T-cell (primary cell): Measurements from ENCODE around the gene MRTFA. TPM values are rescaled to one million over a fixed set of nuclear protein-coding genes. Genes with fewer than 3 reads are reported as not detected.
A peak's percentile ranks its signal among the peaks of the same experiment; 100 is the strongest.

Source experiments
- ATAC-seq, 4 experiments: fragments of 200-7000 bp in 3 of 4; fragments of 150-1000 bp in 1 of 4; cut with Tn5 transposase; replicated peaks in 1 of 4; 1 replicate in 3 of 4; 2 replicates in 1 of 4; pipeline ENCODE4 v1.10.0; 2021; ENCODE audit warnings: moderate library complexity in 3 of 4, mild to moderate bottlenecking in 2 of 4, moderate number of reproducible peaks in 1 of 4
- CTCF ChIA-PET, 2 donors: fragments of 300-600 bp; sonication (Branson Sonifier 250); formaldehyde crosslinking; loops; one replicate each; lab custom pipeline; 2022; ENCODE audit warnings: antibody characterized with exemption in 2 of 2; lab: Charles Lee
- POLR2A ChIA-PET, 2 donors: fragments of 300-600 bp; sonication (Branson Sonifier 250); formaldehyde crosslinking; loops; one replicate each; lab custom pipeline; 2022; ENCODE audit warnings: antibody characterized with exemption in 2 of 2; lab: Charles Lee
- DNase-seq, 35 experiments: peaks; one replicate each; pipeline versions ENCODE4 v3.0.0 to v3.0.0-alpha.2; 2013 to 2023
- H3K27ac ChIP-seq: one replicate; pipeline ENCODE4 v1.5.1; 2013; ENCODE audit warnings: low read length
- H3K27me3 ChIP-seq, 2 experiments: replicated peaks in 1 of 2; 1 replicate in 1 of 2; 2 replicates in 1 of 2; pipeline versions ENCODE4 v1.6.1 to v1.7.0; 2013; ENCODE audit warnings: low read length in 1 of 2, mixed read lengths in 1 of 2; ENCODE audit not compliant: control insufficient read depth in 2 of 2, insufficient read depth in 2 of 2; ENCODE audit errors: extremely low read depth in 1 of 2
- H3K36me3 ChIP-seq, 2 donors: 1 replicate in 1 of 2; 2 replicates in 1 of 2; pipeline versions ENCODE4 v1.6.1 to v1.7.0; 2013; ENCODE audit warnings: low read length in 1 of 2; ENCODE audit not compliant: control insufficient read depth in 2 of 2, insufficient read depth in 1 of 2; ENCODE audit errors: extremely low read depth in 1 of 2
- H3K4me1 ChIP-seq, 2 experiments: 1 replicate in 1 of 2; 2 replicates in 1 of 2; pipeline versions ENCODE4 v1.6.1 to v1.7.0; 2013; ENCODE audit warnings: low read length in 2 of 2, mixed read lengths in 1 of 2; ENCODE audit not compliant: insufficient read depth in 2 of 2, control insufficient read depth in 1 of 2; ENCODE audit errors: extremely low read depth in 1 of 2
- H3K4me3 ChIP-seq, 2 donors: 1 replicate in 1 of 2; 2 replicates in 1 of 2; pipeline versions ENCODE4 v1.5.1 to v1.7.0; 2013; ENCODE audit warnings: mild to moderate bottlenecking in 2 of 2, low read length in 1 of 2, moderate library complexity in 1 of 2; ENCODE audit not compliant: control insufficient read depth in 1 of 2; ENCODE audit errors: extremely low read depth in 1 of 2
- H3K9me3 ChIP-seq: 2 replicates; pipeline ENCODE4 v1.7.0; 2013
- H3K27ac Mint-ChIP-seq, 2 donors: one replicate each; pipeline ENCODE4 v1.8.0; 2020 to 2021; ENCODE audit warnings: mild to moderate bottlenecking in 2 of 2, mixed read lengths in 2 of 2
- H3K27me3 Mint-ChIP-seq, 2 donors: one replicate each; pipeline ENCODE4 v1.8.0; 2021 to 2022; ENCODE audit warnings: mixed read lengths in 2 of 2
- H3K36me3 Mint-ChIP-seq: one replicate; pipeline ENCODE4 v1.8.0; 2021; ENCODE audit warnings: mixed read lengths
- H3K4me1 Mint-ChIP-seq, 3 donors: one replicate each; pipeline ENCODE4 v1.8.0; 2020 to 2022; ENCODE audit warnings: mixed read lengths in 3 of 3, mild to moderate bottlenecking in 1 of 3
- H3K4me3 Mint-ChIP-seq, 3 donors: one replicate each; pipeline ENCODE4 v1.8.0; 2020 to 2022; ENCODE audit warnings: mild to moderate bottlenecking in 3 of 3, mixed read lengths in 3 of 3, moderate library complexity in 3 of 3
- H3K9me3 Mint-ChIP-seq, 3 donors: one replicate each; pipeline ENCODE4 v1.8.0; 2020 to 2022; ENCODE audit warnings: mixed read lengths in 3 of 3
- WGBS: methylation state at CpG from one replicate; pipeline ENCODE4 v1.1.5; 2013; ENCODE audit warnings: missing lambda C conversion rate; ENCODE audit not compliant: insufficient coverage; 5-methylcytosine and 5-hydroxymethylcytosine counted together
- total RNA-seq, 35 experiments: library from RNA in 6 of 35; stranded (reverse) in 6 of 35; fragments of 120-200 nt in 1 of 35; gene quantifications; one replicate each; pipeline versions ENCODE4 v1.2.1 to v1.2.4 and lab custom pipeline; 2013 to 2026

Gene MRTFA
- total RNA-seq, 5 donors from 2014 or later (not counting 1 experiment from before 2014, with no cell fraction given), result 81.9 to 118 (median 114) TPM

- Histone ChIP-seq H3K9me3 (no peaks in the 10 kb centered on the region), H3K27ac (no peak overlapping the region), H3K4me1 (peaks cover 3 to 25% of the 10 kb centered on the region in 2 experiments), H3K27me3 (no peaks in the 10 kb centered on the region), H3K36me3 (peaks cover 7 to 34% of the 10 kb centered on the region in 2 donors), H3K4me3 (no peak overlapping the region)
- ATAC-seq, result no peak
- peaks cover 46% of the 10 kb centered on the region for H3K36me3 Mint-ChIP-seq
- DNase-seq, result no peak
- CTCF ChIA-PET, result interaction anchor here in 1 of 2 donors (0.6 kb wide), 1 partner anchor 7 kb away, joined by 6 read pairs; no protein-coding TSS in a partner anchor
- 100% methylated on average over 3 of the region's 7 CpGs for WGBS
- H3K4me1 Mint-ChIP-seq, result peaks cover 78 to 89% (median 86%) of the 10 kb centered on the region in 3 donors
- H3K9me3 Mint-ChIP-seq, result no peaks in the 10 kb centered on the region
- no peaks in the 10 kb centered on the region for H3K27me3 Mint-ChIP-seq
- no peak overlapping the region for H3K4me3 Mint-ChIP-seq
- peak overlapping the region; percentile 44 to 82 for H3K27ac Mint-ChIP-seq
- POLR2A ChIA-PET, result interaction anchor here in 1 of 2 donors (0.6 kb wide), 1 partner anchor 84 kb away, joined by 3 read pairs; no protein-coding TSS in a partner anchor
These were observed 192.2 kb downstream of the MRTFA start for GRCh38 chr22:40444178-40444831.

GRCh38 chr22:40443732-40444131, 192.8 kb downstream of the MRTFA start:
- 100% methylated on average over 1 of the region's 4 CpGs for WGBS
- ChIA-PET POLR2A (interaction anchor here in 1 of 2 donors (0.6 kb wide), 1 partner anchor 85 kb away, joined by 3 read pairs; no protein-coding TSS in a partner anchor), CTCF (interaction anchor here in 1 of 2 donors (0.6 kb wide), 2 partner anchors 8 to 1395 kb away, joined by 6 read pairs; no protein-coding TSS in a partner anchor)
- H3K27ac Mint-ChIP-seq, result peak overlapping the region; percentile 44 to 82
- H3K36me3 Mint-ChIP-seq, result peaks cover 46% of the 10 kb centered on the region
- H3K27me3 ChIP-seq, result no peaks in the 10 kb centered on the region
- H3K4me3 ChIP-seq, result no peak overlapping the region
- H3K36me3 ChIP-seq, result peaks cover 7 to 35% of the 10 kb centered on the region in 2 donors
- peaks cover 3 to 28% of the 10 kb centered on the region in 2 experiments for H3K4me1 ChIP-seq
- DNase-seq (no peak), ATAC-seq (no peak)
- no peaks in the 10 kb centered on the region for H3K9me3 ChIP-seq
- H3K4me3 Mint-ChIP-seq, result no peak overlapping the region
- H3K27me3 Mint-ChIP-seq, result no peaks in the 10 kb centered on the region
- H3K9me3 Mint-ChIP-seq, result no peaks in the 10 kb centered on the region
- peaks cover 76 to 88% (median 85%) of the 10 kb centered on the region in 3 donors for H3K4me1 Mint-ChIP-seq
- no peak overlapping the region for H3K27ac ChIP-seq

DNA sequence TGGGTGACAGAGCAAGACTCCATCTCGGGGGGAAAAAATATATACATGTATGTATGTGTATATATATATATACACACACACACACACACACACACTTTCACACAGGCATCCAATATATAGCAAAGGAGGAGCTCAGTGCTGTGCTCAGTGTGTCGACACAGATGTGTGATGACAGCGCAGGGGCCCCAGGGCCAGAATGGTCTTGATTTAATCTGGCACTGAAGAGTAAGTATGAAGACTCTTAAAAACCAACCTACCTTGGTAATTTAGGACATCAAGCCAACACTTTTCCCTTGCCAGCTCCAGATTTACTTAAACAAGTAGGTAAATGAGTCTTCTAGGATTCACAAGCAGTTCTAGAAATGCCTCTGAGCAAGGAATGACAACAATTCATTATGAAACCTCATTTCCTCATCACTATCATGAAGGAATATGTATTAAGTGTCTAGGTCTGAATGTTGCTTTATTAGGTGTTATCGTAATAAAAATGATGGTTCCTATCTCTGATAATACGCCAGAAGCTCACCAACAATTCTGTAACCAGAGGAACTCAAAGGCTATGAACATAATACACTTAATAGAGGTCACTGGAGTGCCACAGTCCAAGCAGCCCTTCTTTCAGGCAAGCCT, 194.6 kb downstream of the MRTFA start:
- peaks cover 39% of the 10 kb centered on the region for H3K36me3 Mint-ChIP-seq
- CTCF ChIA-PET, result interaction anchor here in 1 of 2 donors (1.5 kb wide), 1 partner anchor 204 kb away, joined by 4 read pairs; no protein-coding TSS in a partner anchor
- POLR2A ChIA-PET, result interaction anchor here in 1 of 2 donors (0.5 kb wide), 1 partner anchor 168 kb away, joined by 5 read pairs; no protein-coding TSS in a partner anchor

GRCh38 chr22:40436505-40437431, 199.8 kb downstream of the MRTFA start:
- Histone ChIP-seq H3K9me3 (no peaks in the 10 kb centered on the region), H3K4me1 (peaks cover 7 to 28% of the 10 kb centered on the region in 2 experiments), H3K36me3 (peaks cover 1 to 61% of the 10 kb centered on the region in 2 donors), H3K27ac (peak overlapping the region; percentile 28), H3K27me3 (no peaks in the 10 kb centered on the region), H3K4me3 (peak overlapping the region in 1 of 2 donors; percentile 27)
- H3K9me3 Mint-ChIP-seq, result no peaks in the 10 kb centered on the region
- peaks cover 37 to 73% (median 61%) of the 10 kb centered on the region in 3 donors for H3K4me1 Mint-ChIP-seq
- DNase-seq, result peak in 9 of 35 experiments; percentile 5 to 81 (median 24)
- H3K36me3 Mint-ChIP-seq, result peaks cover 25% of the 10 kb centered on the region
- peak; percentile 59 to 76 (median 64) for ATAC-seq
- WGBS, result 40% methylated on average over 5 of the region's 12 CpGs
- CTCF ChIA-PET, result interaction anchor here (0.5 to 6.4 kb wide), 42 partner anchors 9 to 546 kb away, joined by 3 to 46 read pairs (median 4); partner anchors contain the start of gene MRTFA (in 1 of the 2)
- POLR2A ChIA-PET, result interaction anchor here in 1 of 2 donors (0.6 to 0.7 kb wide), 2 partner anchors 29 to 134 kb away, joined by 4 to 7 read pairs; no protein-coding TSS in a partner anchor
- H3K4me3 Mint-ChIP-seq, result peak overlapping the region in 1 of 3 donors; percentile 48
- H3K27me3 Mint-ChIP-seq, result no peaks in the 10 kb centered on the region
- peak overlapping the region; percentile 65 to 82 for H3K27ac Mint-ChIP-seq

More for the DNA sequence above, 194.6 kb downstream of the MRTFA start:
- Histone ChIP-seq H3K4me1 (peaks cover 3 to 27% of the 10 kb centered on the region in 2 experiments), H3K27ac (no peak overlapping the region), H3K4me3 (no peak overlapping the region), H3K9me3 (no peaks in the 10 kb centered on the region), H3K27me3 (no peaks in the 10 kb centered on the region), H3K36me3 (peaks cover 7 to 35% of the 10 kb centered on the region in 2 donors)
- Mint-ChIP-seq H3K4me3 (no peak overlapping the region), H3K4me1 (peaks cover 74 to 90% (median 87%) of the 10 kb centered on the region in 3 donors), H3K27ac (peak overlapping the region in 1 of 2 donors; percentile 34), H3K27me3 (no peaks in the 10 kb centered on the region), H3K9me3 (no peaks in the 10 kb centered on the region)
- no peak for DNase-seq
- WGBS, result no CpG with 5 or more reads among the region's 5 CpGs
- no peak for ATAC-seq

DNA sequence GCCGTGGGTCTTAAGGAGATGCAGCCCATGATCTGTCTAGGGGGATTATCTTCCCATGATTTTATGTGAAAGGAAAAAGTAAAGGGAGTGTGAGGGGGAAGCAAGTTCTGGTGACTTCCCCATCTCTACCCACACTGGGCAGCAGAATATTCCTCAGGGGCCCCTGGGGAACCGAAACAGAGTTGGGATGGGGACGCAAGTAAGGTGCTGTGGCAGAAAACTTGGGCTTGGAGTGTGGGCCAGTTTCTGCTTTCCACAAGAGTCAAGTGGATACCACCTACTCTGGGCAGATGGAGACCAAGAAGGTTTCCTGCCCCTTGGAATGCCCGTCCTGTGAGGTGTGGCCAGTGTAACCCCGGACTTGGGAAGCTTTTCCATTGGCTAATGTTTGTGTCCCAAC, 201.8 kb downstream of the MRTFA start:
- DNase-seq (no peak), ATAC-seq (no peak)
- no peak overlapping the region for H3K4me3 ChIP-seq
- no peaks in the 10 kb centered on the region for H3K9me3 Mint-ChIP-seq
- no peaks in the 10 kb centered on the region for H3K27me3 ChIP-seq
- no peak overlapping the region for H3K4me3 Mint-ChIP-seq
- ChIA-PET CTCF (interaction anchor here in 1 of 2 donors (0.7 to 6.4 kb wide), 6 partner anchors 45 to 1365 kb away, joined by 3 to 46 read pairs (median 4); no protein-coding TSS in a partner anchor), POLR2A (interaction anchor here in 1 of 2 donors (0.6 kb wide), 3 partner anchors 41 to 445 kb away, joined by 3 to 11 read pairs (median 5); no protein-coding TSS in a partner anchor)
- peaks cover 36 to 64% (median 51%) of the 10 kb centered on the region in 3 donors for H3K4me1 Mint-ChIP-seq
- peaks cover 7 to 29% of the 10 kb centered on the region in 2 experiments for H3K4me1 ChIP-seq
- no peak overlapping the region for H3K27ac ChIP-seq
- peaks cover 3 to 63% of the 10 kb centered on the region in 2 donors for H3K36me3 ChIP-seq
- H3K9me3 ChIP-seq, result no peaks in the 10 kb centered on the region
- no peak overlapping the region for H3K27ac Mint-ChIP-seq
- H3K27me3 Mint-ChIP-seq, result no peaks in the 10 kb centered on the region
- WGBS, result 100% methylated on average over 1 of the region's 5 CpGs
- H3K36me3 Mint-ChIP-seq, result peaks cover 26% of the 10 kb centered on the region
